ENCODE data around the gene GAD2.

GRCh38 chr10:26205223-26205622, 11.4 kb upstream of the GAD2 start:
- TF ChIP-seq ZBTB8A (tag by site-specific recombination; IDR thresholded peaks at IDR 0.05) (no peak), ZNF175 (tag by site-specific recombination; IDR thresholded peaks at IDR 0.05) (no peak), CTCF (tag by site-specific recombination; IDR thresholded peaks at IDR 0.05) (no peak), ZNF623 (tag by site-specific recombination; IDR thresholded peaks at IDR 0.05) (no peak), ZNF214 (tag by site-specific recombination; IDR thresholded peaks at IDR 0.05; ENCODE audit: borderline replicate concordance) (no peak), ZNF426 (tag by site-specific recombination; IDR thresholded peaks at IDR 0.05) (no peak), YY1 (tag by site-specific recombination; IDR thresholded peaks at IDR 0.05) (no peak), ZNF274 (IDR thresholded peaks at IDR 0.05; ENCODE audit: low read length) (no peak), ZNF274 (tag by site-specific recombination; IDR thresholded peaks at IDR 0.05; ENCODE audit: borderline replicate concordance) (no peak), SP2 (tag by site-specific recombination; IDR thresholded peaks at IDR 0.05) (no peak), ZNF138 (tag by site-specific recombination; IDR thresholded peaks at IDR 0.05; ENCODE audit: borderline replicate concordance) (no peak)
- TF ChIP-seq, protein P1, sequence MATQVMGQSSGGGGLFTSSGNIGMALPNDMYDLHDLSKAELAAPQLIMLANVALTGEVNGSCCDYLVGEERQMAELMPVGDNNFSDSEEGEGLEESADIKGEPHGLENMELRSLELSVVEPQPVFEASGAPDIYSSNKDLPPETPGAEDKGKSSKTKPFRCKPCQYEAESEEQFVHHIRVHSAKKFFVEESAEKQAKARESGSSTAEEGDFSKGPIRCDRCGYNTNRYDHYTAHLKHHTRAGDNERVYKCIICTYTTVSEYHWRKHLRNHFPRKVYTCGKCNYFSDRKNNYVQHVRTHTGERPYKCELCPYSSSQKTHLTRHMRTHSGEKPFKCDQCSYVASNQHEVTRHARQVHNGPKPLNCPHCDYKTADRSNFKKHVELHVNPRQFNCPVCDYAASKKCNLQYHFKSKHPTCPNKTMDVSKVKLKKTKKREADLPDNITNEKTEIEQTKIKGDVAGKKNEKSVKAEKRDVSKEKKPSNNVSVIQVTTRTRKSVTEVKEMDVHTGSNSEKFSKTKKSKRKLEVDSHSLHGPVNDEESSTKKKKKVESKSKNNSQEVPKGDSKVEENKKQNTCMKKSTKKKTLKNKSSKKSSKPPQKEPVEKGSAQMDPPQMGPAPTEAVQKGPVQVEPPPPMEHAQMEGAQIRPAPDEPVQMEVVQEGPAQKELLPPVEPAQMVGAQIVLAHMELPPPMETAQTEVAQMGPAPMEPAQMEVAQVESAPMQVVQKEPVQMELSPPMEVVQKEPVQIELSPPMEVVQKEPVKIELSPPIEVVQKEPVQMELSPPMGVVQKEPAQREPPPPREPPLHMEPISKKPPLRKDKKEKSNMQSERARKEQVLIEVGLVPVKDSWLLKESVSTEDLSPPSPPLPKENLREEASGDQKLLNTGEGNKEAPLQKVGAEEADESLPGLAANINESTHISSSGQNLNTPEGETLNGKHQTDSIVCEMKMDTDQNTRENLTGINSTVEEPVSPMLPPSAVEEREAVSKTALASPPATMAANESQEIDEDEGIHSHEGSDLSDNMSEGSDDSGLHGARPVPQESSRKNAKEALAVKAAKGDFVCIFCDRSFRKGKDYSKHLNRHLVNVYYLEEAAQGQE (tag by site-specific recombination; IDR thresholded peaks at IDR 0.05): no peak
- TF ChIP-seq, protein P2, sequence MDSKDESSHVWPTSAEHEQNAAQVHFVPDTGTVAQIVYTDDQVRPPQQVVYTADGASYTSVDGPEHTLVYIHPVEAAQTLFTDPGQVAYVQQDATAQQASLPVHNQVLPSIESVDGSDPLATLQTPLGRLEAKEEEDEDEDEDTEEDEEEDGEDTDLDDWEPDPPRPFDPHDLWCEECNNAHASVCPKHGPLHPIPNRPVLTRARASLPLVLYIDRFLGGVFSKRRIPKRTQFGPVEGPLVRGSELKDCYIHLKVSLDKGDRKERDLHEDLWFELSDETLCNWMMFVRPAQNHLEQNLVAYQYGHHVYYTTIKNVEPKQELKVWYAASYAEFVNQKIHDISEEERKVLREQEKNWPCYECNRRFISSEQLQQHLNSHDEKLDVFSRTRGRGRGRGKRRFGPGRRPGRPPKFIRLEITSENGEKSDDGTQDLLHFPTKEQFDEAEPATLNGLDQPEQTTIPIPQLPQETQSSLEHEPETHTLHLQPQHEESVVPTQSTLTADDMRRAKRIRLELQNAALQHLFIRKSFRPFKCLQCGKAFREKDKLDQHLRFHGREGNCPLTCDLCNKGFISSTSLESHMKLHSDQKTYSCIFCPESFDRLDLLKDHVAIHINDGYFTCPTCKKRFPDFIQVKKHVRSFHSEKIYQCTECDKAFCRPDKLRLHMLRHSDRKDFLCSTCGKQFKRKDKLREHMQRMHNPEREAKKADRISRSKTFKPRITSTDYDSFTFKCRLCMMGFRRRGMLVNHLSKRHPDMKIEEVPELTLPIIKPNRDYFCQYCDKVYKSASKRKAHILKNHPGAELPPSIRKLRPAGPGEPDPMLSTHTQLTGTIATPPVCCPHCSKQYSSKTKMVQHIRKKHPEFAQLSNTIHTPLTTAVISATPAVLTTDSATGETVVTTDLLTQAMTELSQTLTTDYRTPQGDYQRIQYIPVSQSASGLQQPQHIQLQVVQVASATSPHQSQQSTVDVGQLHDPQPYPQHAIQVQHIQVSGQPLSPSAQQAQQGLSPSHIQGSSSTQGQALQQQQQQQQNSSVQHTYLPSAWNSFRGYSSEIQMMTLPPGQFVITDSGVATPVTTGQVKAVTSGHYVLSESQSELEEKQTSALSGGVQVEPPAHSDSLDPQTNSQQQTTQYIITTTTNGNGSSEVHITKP (tag by site-specific recombination; IDR thresholded peaks at IDR 0.05): no peak
- TF ChIP-seq, protein P3, sequence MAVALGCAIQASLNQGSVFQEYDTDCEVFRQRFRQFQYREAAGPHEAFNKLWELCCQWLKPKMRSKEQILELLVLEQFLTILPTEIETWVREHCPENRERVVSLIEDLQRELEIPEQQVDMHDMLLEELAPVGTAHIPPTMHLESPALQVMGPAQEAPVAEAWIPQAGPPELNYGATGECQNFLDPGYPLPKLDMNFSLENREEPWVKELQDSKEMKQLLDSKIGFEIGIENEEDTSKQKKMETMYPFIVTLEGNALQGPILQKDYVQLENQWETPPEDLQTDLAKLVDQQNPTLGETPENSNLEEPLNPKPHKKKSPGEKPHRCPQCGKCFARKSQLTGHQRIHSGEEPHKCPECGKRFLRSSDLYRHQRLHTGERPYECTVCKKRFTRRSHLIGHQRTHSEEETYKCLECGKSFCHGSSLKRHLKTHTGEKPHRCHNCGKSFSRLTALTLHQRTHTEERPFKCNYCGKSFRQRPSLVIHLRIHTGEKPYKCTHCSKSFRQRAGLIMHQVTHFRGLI (tag by site-specific recombination; IDR thresholded peaks at IDR 0.05): no peak
- TF ChIP-seq, protein P4, sequence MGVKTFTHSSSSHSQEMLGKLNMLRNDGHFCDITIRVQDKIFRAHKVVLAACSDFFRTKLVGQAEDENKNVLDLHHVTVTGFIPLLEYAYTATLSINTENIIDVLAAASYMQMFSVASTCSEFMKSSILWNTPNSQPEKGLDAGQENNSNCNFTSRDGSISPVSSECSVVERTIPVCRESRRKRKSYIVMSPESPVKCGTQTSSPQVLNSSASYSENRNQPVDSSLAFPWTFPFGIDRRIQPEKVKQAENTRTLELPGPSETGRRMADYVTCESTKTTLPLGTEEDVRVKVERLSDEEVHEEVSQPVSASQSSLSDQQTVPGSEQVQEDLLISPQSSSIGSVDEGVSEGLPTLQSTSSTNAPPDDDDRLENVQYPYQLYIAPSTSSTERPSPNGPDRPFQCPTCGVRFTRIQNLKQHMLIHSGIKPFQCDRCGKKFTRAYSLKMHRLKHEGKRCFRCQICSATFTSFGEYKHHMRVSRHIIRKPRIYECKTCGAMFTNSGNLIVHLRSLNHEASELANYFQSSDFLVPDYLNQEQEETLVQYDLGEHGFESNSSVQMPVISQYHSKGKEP (tag by site-specific recombination; IDR thresholded peaks at IDR 0.05): no peak

All from HEK293 (cell line).